PC-9 (cell line): Measurements from ENCODE around the gene C5orf63.

Experiments
- CTCF ChIP-seq: fragments of 200-600 bp; sonication (generic); conservative IDR thresholded peaks from 2 replicates; pipeline ENCODE4 v1.6.1; 2017; ENCODE audit warnings: mixed run types, antibody characterized with exemption, mild to moderate bottlenecking, moderate library complexity
- EZH2 ChIP-seq: fragments of 200-600 bp; sonication (generic); IDR thresholded peaks from 2 replicates; pipeline ENCODE4 v1.8.0; 2017; ENCODE audit warnings: antibody characterized with exemption, low read depth

- TF ChIP-seq CTCF, result no peak
- TF ChIP-seq EZH2, result no peak
Observed at GRCh38 chr5:127094161-127094814, 21.0 kb upstream of the C5orf63 start.
